NT2/D1 (cell line): Measurements from ENCODE around the gene STAB1.

ENCODE experiments used
- SUZ12 ChIP-seq: IDR thresholded peaks from 2 replicates; pipeline ENCODE4 v1.6.1; 2011; ENCODE audit not compliant: insufficient read length, insufficient read depth; ENCODE audit errors: extremely low read depth
- YY1 ChIP-seq: IDR thresholded peaks from 2 replicates; pipeline ENCODE4 v1.6.1; 2011; ENCODE audit not compliant: insufficient read length, insufficient read depth
- ZNF274 ChIP-seq: IDR thresholded peaks from 2 replicates; pipeline ENCODE4 v1.6.1; 2011; ENCODE audit warnings: mild to moderate bottlenecking, low read depth, low read length

GRCh38 chr3:52518723-52519444, 23.7 kb downstream of the STAB1 start:
- no peak for TF ChIP-seq YY1
- no peak for TF ChIP-seq ZNF274
- TF ChIP-seq SUZ12: no peak
